BLaER1 treated with 17β-estradiol and CSF1 and Interleukin-3, amounts not matched to agents 10 nM and 100 nM (cell line): ENCODE data around the gene CCDC71L.

ENCODE experiments used
- H3K27ac ChIP-seq, 11 experiments: shearing (Covaris generic); formaldehyde crosslinking; 2 replicates each; pipeline ENCODE4 v1.8.1; 2022
- H3K27me3 ChIP-seq, 11 experiments: shearing (Covaris generic); formaldehyde crosslinking; 2 replicates each; pipeline ENCODE4 v1.8.1; 2022
- H3K36me3 ChIP-seq, 11 experiments: shearing (Covaris generic); formaldehyde crosslinking; 2 replicates each; pipeline ENCODE4 v1.8.1; 2022
- H3K4me1 ChIP-seq, 10 experiments: shearing (Covaris generic); formaldehyde crosslinking; 2 replicates each; pipeline ENCODE4 v1.8.1; 2022
- H3K4me2 ChIP-seq, 11 experiments: shearing (Covaris generic); formaldehyde crosslinking; 2 replicates each; pipeline ENCODE4 v1.8.1; 2022
- H3K4me3 ChIP-seq, 10 experiments: shearing (Covaris generic); formaldehyde crosslinking; 2 replicates each; pipeline ENCODE4 v1.8.1; 2022
- H3K9ac ChIP-seq, 11 experiments: shearing (Covaris generic); formaldehyde crosslinking; 2 replicates each; pipeline ENCODE4 v1.8.1; 2022
- H3K9me3 ChIP-seq, 11 experiments: shearing (Covaris generic); formaldehyde crosslinking; replicated peaks in 1 of 11; 2 replicates each; pipeline ENCODE4 v1.8.1; 2022
- H4K20me1 ChIP-seq, 11 experiments: shearing (Covaris generic); formaldehyde crosslinking; 2 replicates each; pipeline ENCODE4 v1.8.1; 2022
- Cebpa-rat ChIP-seq, 11 experiments: shearing (Covaris generic); IDR thresholded peaks; 2 replicates each; pipeline ENCODE4 v1.8.1; 2022

CCDC71L gene

GRCh38 chr7:106659963-106660861 is 746 bp downstream of the CCDC71L start:
- H4K20me1 ChIP-seq, result no peaks in the 10 kb centered on the region
- no peaks in the 10 kb centered on the region for H3K9me3 ChIP-seq
- H3K27ac ChIP-seq, result peak overlapping the region; percentile 92 to 98 (median 95)
- peak overlapping the region; percentile 91 to 98 (median 95) for H3K9ac ChIP-seq
- no peak for TF ChIP-seq Cebpa-rat (IDR thresholded peaks at IDR 0.05)
- no peaks in the 10 kb centered on the region for H3K27me3 ChIP-seq
- H3K4me2 ChIP-seq, result peak overlapping the region; percentile 81 to 98 (median 95)
- peak overlapping the region; percentile 75 to 91 (median 88) for H3K4me3 ChIP-seq
- H3K4me1 ChIP-seq, result peaks cover 8 to 29% (median 23%) of the 10 kb centered on the region in 10 experiments
- no peaks in the 10 kb centered on the region for H3K36me3 ChIP-seq

DNA sequence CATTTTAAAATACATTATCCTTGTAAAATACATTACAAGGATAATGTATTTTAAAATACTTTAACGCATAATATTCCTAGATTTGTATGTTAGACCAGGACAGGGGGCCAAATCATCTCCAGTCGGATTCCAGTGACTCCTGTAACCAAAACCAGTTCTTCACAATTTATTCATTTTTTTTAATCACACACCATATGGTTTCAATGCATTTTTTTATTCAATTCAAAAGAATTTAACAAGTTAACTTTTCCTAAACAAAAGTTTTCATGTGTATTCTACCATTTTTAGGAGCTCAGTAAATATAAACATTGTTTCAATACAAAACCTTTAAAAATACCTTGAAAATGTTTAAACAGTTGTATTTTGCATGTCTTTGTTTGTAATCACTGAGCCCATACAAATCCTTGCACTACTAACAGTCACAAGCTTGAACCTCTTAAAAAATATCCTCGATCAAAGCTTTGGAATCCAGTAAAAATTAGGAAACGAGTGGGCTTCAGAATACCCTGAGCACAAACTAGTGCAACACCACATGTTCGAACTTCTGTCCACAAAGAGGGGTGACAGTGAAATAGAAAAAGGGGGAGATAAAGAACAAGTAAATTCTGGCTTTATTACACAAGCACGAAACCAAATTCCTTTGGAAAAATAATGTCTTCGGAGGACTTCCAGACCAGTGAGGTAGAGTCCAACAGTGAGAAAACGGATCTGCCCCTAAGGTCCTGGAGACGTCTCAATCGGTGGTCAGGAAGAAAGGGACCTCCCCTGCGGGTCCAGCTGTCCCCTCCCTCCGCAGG is 1.6 kb downstream of the CCDC71L start:
- H3K27ac ChIP-seq, result peak overlapping the region; percentile 92 to 98 (median 95)
- peaks cover 8 to 29% (median 23%) of the 10 kb centered on the region in 10 experiments for H3K4me1 ChIP-seq
- peak overlapping the region; percentile 91 to 98 (median 95) for H3K9ac ChIP-seq
- no peaks in the 10 kb centered on the region for H3K27me3 ChIP-seq
- peak overlapping the region; percentile 81 to 98 (median 95) for H3K4me2 ChIP-seq
- no peaks in the 10 kb centered on the region for H3K9me3 ChIP-seq
- H3K36me3 ChIP-seq, result no peaks in the 10 kb centered on the region
- TF ChIP-seq Cebpa-rat (IDR thresholded peaks at IDR 0.05), result no peak
- no peaks in the 10 kb centered on the region for H4K20me1 ChIP-seq
- peak overlapping the region; percentile 75 to 91 (median 88) for H3K4me3 ChIP-seq

- Histone ChIP-seq H3K27ac (no peak overlapping the region), H3K36me3 (no peaks in the 10 kb centered on the region), H3K9ac (peak overlapping the region in 4 of 11 experiments; percentile 94 to 98 (median 96); a peak in 5 of 22 replicates)
Measured at GRCh38 chr7:106658316-106659165, 2.4 kb downstream of the CCDC71L start.

DNA sequence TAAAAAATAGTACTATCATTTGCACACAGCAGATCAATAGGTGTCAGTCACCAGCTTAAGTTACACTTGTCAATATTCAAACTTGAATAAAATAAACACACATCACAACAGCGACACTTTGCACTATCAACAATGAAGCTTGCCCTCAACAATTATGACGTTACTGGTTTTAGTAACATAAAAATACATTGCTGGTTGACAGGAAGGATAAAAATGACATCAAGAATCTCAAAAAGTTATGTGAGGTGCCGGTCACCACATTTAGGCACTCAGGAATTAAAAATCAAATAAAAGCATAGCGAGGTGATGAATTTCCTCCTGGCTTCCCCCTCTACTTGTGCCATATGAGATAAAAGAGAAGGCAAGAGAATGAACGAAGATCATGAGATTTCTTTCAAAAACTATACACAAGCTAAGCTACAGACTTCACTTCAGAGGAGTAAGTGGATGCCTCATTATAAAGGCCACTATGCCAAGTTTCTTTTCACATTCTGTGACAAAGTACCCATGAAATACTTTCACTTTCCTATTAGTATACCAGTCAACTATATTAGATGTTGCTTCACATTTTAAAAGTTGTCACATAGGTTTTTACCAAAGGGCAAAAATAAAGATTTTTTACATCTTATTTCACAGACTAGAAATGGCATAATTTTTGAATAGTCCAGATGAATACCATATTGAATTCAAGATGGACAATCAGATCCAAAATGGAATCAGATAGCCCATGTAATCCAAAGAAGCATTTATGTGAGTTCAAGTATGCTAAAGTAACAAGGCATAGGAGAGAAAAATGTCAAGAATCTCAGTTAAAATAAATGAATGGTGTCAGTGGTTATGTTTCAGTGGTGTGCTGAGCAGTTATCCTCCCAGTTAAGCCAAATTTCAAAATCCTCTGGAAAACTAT is 3.6 kb downstream of the CCDC71L start:
- H3K4me1 ChIP-seq, result peaks cover 8 to 29% (median 23%) of the 10 kb centered on the region in 10 experiments
- no peak overlapping the region for H3K27ac ChIP-seq
- no peaks in the 10 kb centered on the region for H3K9me3 ChIP-seq
- no peaks in the 10 kb centered on the region for H3K27me3 ChIP-seq
- H4K20me1 ChIP-seq, result no peaks in the 10 kb centered on the region
- H3K9ac ChIP-seq, result no peak overlapping the region
- H3K4me3 ChIP-seq, result no peak overlapping the region
- H3K4me2 ChIP-seq, result peak overlapping the region in 5 of 11 experiments; percentile 22 to 95 (median 39); a peak in 12 of 22 replicates
- no peaks in the 10 kb centered on the region for H3K36me3 ChIP-seq
- no peak for TF ChIP-seq Cebpa-rat (IDR thresholded peaks at IDR 0.05)

More at GRCh38 chr7:106658316-106659165, 2.4 kb downstream of the CCDC71L start:
- Histone ChIP-seq H3K4me2 (peak overlapping the region; percentile 81 to 98 (median 95)), H4K20me1 (no peaks in the 10 kb centered on the region), H3K27me3 (no peaks in the 10 kb centered on the region), H3K4me3 (peak overlapping the region in 9 of 10 experiments; percentile 75 to 91 (median 88); a peak in 13 of 20 replicates), H3K9me3 (no peaks in the 10 kb centered on the region), H3K4me1 (peaks cover 8 to 29% (median 23%) of the 10 kb centered on the region in 10 experiments)
- TF ChIP-seq Cebpa-rat (IDR thresholded peaks at IDR 0.05), result no peak

- H3K4me3 ChIP-seq, result no peak overlapping the region
- H3K4me1 ChIP-seq, result peaks cover 8 to 29% (median 23%) of the 10 kb centered on the region in 10 experiments
- no peaks in the 10 kb centered on the region for H3K36me3 ChIP-seq
- H3K4me2 ChIP-seq, result no peak overlapping the region
- no peak overlapping the region for H3K9ac ChIP-seq
- H3K27me3 ChIP-seq, result no peaks in the 10 kb centered on the region
- no peaks in the 10 kb centered on the region for H4K20me1 ChIP-seq
- TF ChIP-seq Cebpa-rat (IDR thresholded peaks at IDR 0.05), result no peak
- no peak overlapping the region for H3K27ac ChIP-seq
- no peaks in the 10 kb centered on the region for H3K9me3 ChIP-seq
Measured at GRCh38 chr7:106655703-106656498, 5.1 kb downstream of the CCDC71L start.

GRCh38 chr7:106653488-106653887 is 7.5 kb downstream of the CCDC71L start:
- H4K20me1 ChIP-seq, result no peaks in the 10 kb centered on the region
- no peak overlapping the region for H3K4me2 ChIP-seq
- no peak for TF ChIP-seq Cebpa-rat (IDR thresholded peaks at IDR 0.05)
- H3K27ac ChIP-seq, result no peak overlapping the region
- H3K36me3 ChIP-seq, result no peaks in the 10 kb centered on the region
- H3K4me3 ChIP-seq, result no peak overlapping the region
- H3K27me3 ChIP-seq, result no peaks in the 10 kb centered on the region
- no peaks in the 10 kb centered on the region for H3K9me3 ChIP-seq
- peaks cover 2 to 16% (median 10%) of the 10 kb centered on the region in 10 experiments for H3K4me1 ChIP-seq
- no peak overlapping the region for H3K9ac ChIP-seq

GRCh38 chr7:106652909-106653308 is 8.0 kb downstream of the CCDC71L start:
- Histone ChIP-seq H3K9ac (no peak overlapping the region), H3K4me3 (no peak overlapping the region), H3K27ac (no peak overlapping the region), H3K9me3 (no peaks in the 10 kb centered on the region), H3K4me1 (peaks cover 0 to 10% (median 5%) of the 10 kb centered on the region in 10 experiments; a peak in 8 of 20 replicates), H4K20me1 (no peaks in the 10 kb centered on the region), H3K4me2 (no peak overlapping the region), H3K36me3 (no peaks in the 10 kb centered on the region), H3K27me3 (no peaks in the 10 kb centered on the region)
- no peak for TF ChIP-seq Cebpa-rat (IDR thresholded peaks at IDR 0.05)
